K562 (cell line): ENCODE data around the gene MFSD2B. TPM values are rescaled to one million over a fixed set of nuclear protein-coding genes. Genes with fewer than 3 reads are reported as not detected.

Experiments used
- BRD4 ChIP-seq: fragments of 200-600 bp; sonication (generic); IDR thresholded peaks from 2 replicates; pipeline ENCODE4 v1.6.1; 2017; ENCODE audit warnings: inconsistent platforms
- ETV5 ChIP-seq: sonication (generic); formaldehyde crosslinking; IDR thresholded peaks from 2 replicates; pipeline ENCODE4 v1.4.0; 2020; ENCODE audit warnings: low read depth, mild to moderate bottlenecking, missing genetic modification reagents
- ILK ChIP-seq: fragments of 450-650 bp; IDR thresholded peaks from 2 replicates; pipeline ENCODE4 v1.6.1; 2016; ENCODE audit warnings: missing genetic modification characterization, low read depth, mild to moderate bottlenecking, missing compliant biosample characterization, moderate library complexity, borderline replicate concordance
- L3MBTL2 ChIP-seq: fragments of 450-650 bp; IDR thresholded peaks from 2 replicates; pipeline ENCODE4 v1.6.1; 2016; ENCODE audit warnings: mild to moderate bottlenecking, moderate library complexity
- MTA3 ChIP-seq: fragments of 450-650 bp; formaldehyde crosslinking; IDR thresholded peaks from 2 replicates; pipeline ENCODE4 v1.6.1; 2017; ENCODE audit warnings: mild to moderate bottlenecking, borderline replicate concordance
- NELFE ChIP-seq: IDR thresholded peaks from 2 replicates; pipeline ENCODE4 v1.6.1; 2011; ENCODE audit warnings: mild to moderate bottlenecking; ENCODE audit not compliant: insufficient read depth, insufficient read length
- POLR2AphosphoS5 ChIP-seq: IDR thresholded peaks from 2 replicates; pipeline ENCODE4 v1.6.1; 2011; ENCODE audit warnings: mild to moderate bottlenecking, low read depth, low read length, moderate library complexity; ENCODE audit not compliant: control insufficient read depth, insufficient read depth
- RAD51 ChIP-seq: fragments of 450-650 bp; IDR thresholded peaks from 2 replicates; pipeline ENCODE4 v1.7.1; 2016; ENCODE audit warnings: low read depth, mild to moderate bottlenecking, borderline replicate concordance
- SRSF9 ChIP-seq: fragments of 200-400 bp; formaldehyde crosslinking; IDR thresholded peaks from 2 replicates; pipeline ENCODE4 v1.6.1; 2017; ENCODE audit warnings: low read depth, low read length, borderline replicate concordance
- TEAD2 ChIP-seq: fragments of 450-650 bp; IDR thresholded peaks from 2 replicates; pipeline ENCODE4 v1.6.1; 2016; ENCODE audit warnings: missing genetic modification characterization, control low read depth, missing compliant biosample characterization
- USF2 ChIP-seq: sonication (generic); formaldehyde crosslinking; IDR thresholded peaks from 2 replicates; pipeline ENCODE4 v1.5.0; 2020; ENCODE audit warnings: missing genetic modification reagents
- YY1 ChIP-seq, 3 experiments: IDR thresholded peaks; 2 replicates each; pipeline ENCODE4 v1.6.1; 2011; ENCODE audit warnings: low read length in 2 of 3, mild to moderate bottlenecking in 2 of 3, moderate library complexity in 2 of 3, borderline replicate concordance in 1 of 3, control low read depth in 1 of 3, low read depth in 1 of 3; ENCODE audit not compliant: insufficient read depth in 3 of 3, insufficient replicate concordance in 2 of 3, control insufficient read depth in 1 of 3, insufficient read length in 1 of 3; ENCODE audit errors: extremely low read depth in 1 of 3
- ZBTB5 ChIP-seq: fragments of 450-650 bp; IDR thresholded peaks from 2 replicates; pipeline ENCODE4 v1.6.1; 2017; ENCODE audit warnings: antibody characterized with exemption
- ZFP91 ChIP-seq: sonication (generic); formaldehyde crosslinking; IDR thresholded peaks from 2 replicates; pipeline ENCODE4 v1.8.0; 2022; ENCODE audit warnings: mild to moderate bottlenecking, missing genetic modification reagents
- ZNF436 ChIP-seq: fragments of 250-450, 450-650 bp; sonication (Bioruptor Pico); formaldehyde crosslinking; IDR thresholded peaks from 2 replicates; pipeline ENCODE4 v1.7.0; 2020; ENCODE audit warnings: mild to moderate bottlenecking
- polyA plus RNA-seq, 8 experiments: library from polyadenylated mRNA; depleted of rRNA in 4 of 8; stranded (reverse) in 5 of 8; unstranded in 3 of 8; fragments of >200 nt; fragmentation: Nextera tagmentation in 2 of 8; fragmentation: Illumina TruSeq in 1 of 8; extraction: Ambion mirVana in 2 of 8; extraction: Trizol in 1 of 8; gene quantifications; 2 replicates each; pipeline versions ENCODE4 v1.2.1 to v1.2.3, GENCODE V29; 2011 to 2014; ENCODE audit warnings: inconsistent platforms in 1 of 8, missing spikeins in 1 of 8
- total RNA-seq, 7 experiments: library from RNA; depleted of rRNA in 6 of 7; stranded (reverse); fragments of >200 nt in 6 of 7; fragmentation: Illumina TruSeq in 2 of 7; extraction: Trizol in 2 of 7; gene quantifications; 2 replicates each; pipeline versions ENCODE4 v1.2.1 to v1.2.3, GENCODE V29; 2011 to 2021; ENCODE audit warnings: low replicate concordance in 1 of 7
- TF ChIP-seq, protein P1 (sequence below): fragments of 450-650 bp; formaldehyde crosslinking; conservative IDR thresholded peaks from 2 replicates; pipeline ENCODE4 v1.4.0; 2022; ENCODE audit warnings: mild to moderate bottlenecking, missing genetic modification characterization
- TF ChIP-seq, protein P2 (sequence below): IDR thresholded peaks from 3 replicates; pipeline ENCODE4 v1.6.1; 2011; ENCODE audit warnings: borderline replicate concordance, mild to moderate bottlenecking, moderate library complexity; ENCODE audit not compliant: insufficient read length; ENCODE audit errors: extremely low read depth

The MFSD2B gene
- total and polyA plus RNA-seq, 9 of the 15 experiments (the other 6 are each of a cell fraction or from before 2014, with no cell fraction given), result 2.6 to 10.9 (median 6.8) TPM

DNA sequence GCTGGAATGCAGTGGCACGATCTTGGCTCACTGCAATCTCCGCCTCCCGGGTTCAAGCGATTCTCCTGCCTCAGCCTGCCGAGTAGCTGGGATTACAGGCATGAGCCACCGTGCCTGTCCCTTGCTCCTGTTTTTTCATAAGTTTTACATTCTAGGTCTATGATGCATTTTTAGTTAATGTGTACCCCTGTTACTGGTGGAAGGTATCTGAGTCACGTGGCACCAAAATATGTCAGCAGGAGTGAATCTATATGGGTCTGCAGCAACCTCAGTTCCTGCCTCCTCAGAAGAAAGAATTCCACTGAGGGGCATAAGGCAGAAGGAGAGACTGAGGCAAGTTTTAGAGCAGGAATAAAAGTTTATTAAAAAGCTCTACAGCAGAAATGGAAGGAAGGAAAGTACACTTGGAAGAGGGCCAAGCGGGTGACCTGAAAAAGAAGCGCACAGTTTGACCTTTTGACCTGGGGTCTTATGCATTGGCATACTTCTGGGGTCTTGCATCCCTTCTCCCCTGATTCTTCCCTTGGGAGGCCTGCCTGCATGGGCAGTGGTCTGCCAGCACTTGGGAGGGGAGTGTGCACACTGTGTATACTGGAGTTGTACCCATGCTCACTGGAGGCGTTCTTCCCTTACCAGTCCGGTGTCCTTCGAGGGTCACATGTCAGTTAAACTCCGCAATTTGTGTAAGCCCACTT is 1.1 kb upstream of the MFSD2B start (continued):
- TF ChIP-seq POLR2AphosphoS5 (no peak), NELFE (no peak), ZNF436 (CRISPR knock-in tag) (no peak), ZBTB5 (no peak), YY1 (IDR thresholded peaks at IDR 0.05; ENCODE audit: borderline replicate concordance in 1 of 3, control insufficient read depth in 1 of 3, extremely low read depth in 1 of 3, insufficient read depth in 3 of 3, insufficient read length in 1 of 3, insufficient replicate concordance in 2 of 3, low read depth in 1 of 3, low read length in 2 of 3) (no peak), TEAD2 (no peak), L3MBTL2 (no peak), USF2 (CRISPR knock-in tag) (peak; percentile 49), BRD4 (no peak), ETV5 (CRISPR knock-in tag) (no peak), ZFP91 (no peak), MTA3 (no peak), SRSF9 (no peak), ILK (tag) (no peak), RAD51 (0 out of 2 replicates have a peak, but pooled peaks have one; percentile 14)
- TF ChIP-seq, protein P1, sequence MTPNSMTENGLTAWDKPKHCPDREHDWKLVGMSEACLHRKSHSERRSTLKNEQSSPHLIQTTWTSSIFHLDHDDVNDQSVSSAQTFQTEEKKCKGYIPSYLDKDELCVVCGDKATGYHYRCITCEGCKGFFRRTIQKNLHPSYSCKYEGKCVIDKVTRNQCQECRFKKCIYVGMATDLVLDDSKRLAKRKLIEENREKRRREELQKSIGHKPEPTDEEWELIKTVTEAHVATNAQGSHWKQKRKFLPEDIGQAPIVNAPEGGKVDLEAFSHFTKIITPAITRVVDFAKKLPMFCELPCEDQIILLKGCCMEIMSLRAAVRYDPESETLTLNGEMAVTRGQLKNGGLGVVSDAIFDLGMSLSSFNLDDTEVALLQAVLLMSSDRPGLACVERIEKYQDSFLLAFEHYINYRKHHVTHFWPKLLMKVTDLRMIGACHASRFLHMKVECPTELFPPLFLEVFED (CRISPR knock-in tag), result no peak
- TF ChIP-seq, protein P2, sequence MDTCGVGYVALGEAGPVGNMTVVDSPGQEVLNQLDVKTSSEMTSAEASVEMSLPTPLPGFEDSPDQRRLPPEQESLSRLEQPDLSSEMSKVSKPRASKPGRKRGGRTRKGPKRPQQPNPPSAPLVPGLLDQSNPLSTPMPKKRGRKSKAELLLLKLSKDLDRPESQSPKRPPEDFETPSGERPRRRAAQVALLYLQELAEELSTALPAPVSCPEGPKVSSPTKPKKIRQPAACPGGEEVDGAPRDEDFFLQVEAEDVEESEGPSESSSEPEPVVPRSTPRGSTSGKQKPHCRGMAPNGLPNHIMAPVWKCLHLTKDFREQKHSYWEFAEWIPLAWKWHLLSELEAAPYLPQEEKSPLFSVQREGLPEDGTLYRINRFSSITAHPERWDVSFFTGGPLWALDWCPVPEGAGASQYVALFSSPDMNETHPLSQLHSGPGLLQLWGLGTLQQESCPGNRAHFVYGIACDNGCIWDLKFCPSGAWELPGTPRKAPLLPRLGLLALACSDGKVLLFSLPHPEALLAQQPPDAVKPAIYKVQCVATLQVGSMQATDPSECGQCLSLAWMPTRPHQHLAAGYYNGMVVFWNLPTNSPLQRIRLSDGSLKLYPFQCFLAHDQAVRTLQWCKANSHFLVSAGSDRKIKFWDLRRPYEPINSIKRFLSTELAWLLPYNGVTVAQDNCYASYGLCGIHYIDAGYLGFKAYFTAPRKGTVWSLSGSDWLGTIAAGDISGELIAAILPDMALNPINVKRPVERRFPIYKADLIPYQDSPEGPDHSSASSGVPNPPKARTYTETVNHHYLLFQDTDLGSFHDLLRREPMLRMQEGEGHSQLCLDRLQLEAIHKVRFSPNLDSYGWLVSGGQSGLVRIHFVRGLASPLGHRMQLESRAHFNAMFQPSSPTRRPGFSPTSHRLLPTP, result no peak
